Measurements from ENCODE around the gene NOC4L.
"Not testable (repeated sequence)": the region's sequence is repeated elsewhere in the genome, so short reads cannot be mapped to it uniquely, and the experiment has no call there.

Gene NOC4L

GRCh38 chr12:132133952-132134652 lies 10.2 kb upstream of the NOC4L start:
- H3K27ac Mint-ChIP-seq = no peak overlapping the region
- peaks cover 48% of the 10 kb centered on the region for H3K36me3 Mint-ChIP-seq (ENCODE audit: low read depth)
- DNase-seq = no peak
- TF ChIP-seq CTCF (IDR thresholded peaks at IDR 0.05) = no peak
- H3K27me3 Mint-ChIP-seq (ENCODE audit: low read depth, poor library complexity) = no peaks in the 10 kb centered on the region
- peaks cover 20% of the 10 kb centered on the region for H3K9me3 Mint-ChIP-seq
- no peak overlapping the region for H3K4me3 Mint-ChIP-seq
- no peaks in the 10 kb centered on the region for H3K4me1 Mint-ChIP-seq

- H3K27ac Mint-ChIP-seq; H3K4me1 Mint-ChIP-seq; DNase-seq; H3K4me3 Mint-ChIP-seq; H3K27me3 Mint-ChIP-seq (ENCODE audit: low read depth, poor library complexity): not testable (repeated sequence)
- Mint-ChIP-seq H3K36me3 (ENCODE audit: low read depth) (peaks cover 47% of the 10 kb centered on the region), H3K9me3 (peaks cover 14% of the 10 kb centered on the region)
Measured at GRCh38 chr12:132134653-132135183, 9.5 kb upstream of the NOC4L start.

- not testable (repeated sequence) for H3K9me3 Mint-ChIP-seq; DNase-seq; H3K4me3 Mint-ChIP-seq; H3K4me1 Mint-ChIP-seq; H3K27me3 Mint-ChIP-seq (ENCODE audit: low read depth, poor library complexity)
- peaks cover 34% of the 10 kb centered on the region for H3K36me3 Mint-ChIP-seq (ENCODE audit: low read depth)
- peak overlapping the region; percentile 15 for H3K27ac Mint-ChIP-seq
Measured at GRCh38 chr12:132136226-132136625, 8.0 kb upstream of the NOC4L start.

- Mint-ChIP-seq H3K9me3 (no peaks in the 10 kb centered on the region), H3K36me3 (ENCODE audit: low read depth) (peaks cover 26% of the 10 kb centered on the region), H3K27ac (peak overlapping the region; percentile 34), H3K4me3 (no peak overlapping the region), H3K27me3 (ENCODE audit: low read depth, poor library complexity) (no peaks in the 10 kb centered on the region), H3K4me1 (peaks cover 7% of the 10 kb centered on the region)
- DNase-seq = no peak
- TF ChIP-seq CTCF (IDR thresholded peaks at IDR 0.05) = no peak
Measured at GRCh38 chr12:132137483-132138125, 6.7 kb upstream of the NOC4L start.

GRCh38 chr12:132138941-132139871 lies 5.1 kb upstream of the NOC4L start:
- peaks cover 5% of the 10 kb centered on the region for H3K27me3 Mint-ChIP-seq (ENCODE audit: low read depth, poor library complexity)
- no peak overlapping the region for H3K4me3 Mint-ChIP-seq
- peaks cover 26% of the 10 kb centered on the region for H3K36me3 Mint-ChIP-seq (ENCODE audit: low read depth)
- no peaks in the 10 kb centered on the region for H3K9me3 Mint-ChIP-seq
- TF ChIP-seq CTCF (IDR thresholded peaks at IDR 0.05) = no peak
- H3K27ac Mint-ChIP-seq = no peak overlapping the region
- no peak for DNase-seq
- H3K4me1 Mint-ChIP-seq = peaks cover 13% of the 10 kb centered on the region

GRCh38 chr12:132139912-132140311 lies 4.3 kb upstream of the NOC4L start:
- DNase-seq = no peak
- Mint-ChIP-seq H3K4me3 (no peak overlapping the region), H3K27me3 (ENCODE audit: low read depth, poor library complexity) (peaks cover 7% of the 10 kb centered on the region)

More at GRCh38 chr12:132139912-132140311, 4.3 kb upstream of the NOC4L start:
- Mint-ChIP-seq H3K9me3 (no peaks in the 10 kb centered on the region), H3K4me1 (peaks cover 17% of the 10 kb centered on the region), H3K36me3 (ENCODE audit: low read depth) (peaks cover 26% of the 10 kb centered on the region), H3K27ac (no peak overlapping the region)
- no peak for TF ChIP-seq CTCF (IDR thresholded peaks at IDR 0.05)
